Subcutaneous preadipocyte (primary cell): ENCODE data around the gene PKIG. TPM values are rescaled to one million over a fixed set of nuclear protein-coding genes. Genes with fewer than 3 reads are reported as not detected.

Experiments used
- total RNA-seq: library from RNA; depleted of rRNA; stranded (reverse); fragments of >200 nt; gene quantifications from 2 replicates; pipeline ENCODE4 v1.2.3, GENCODE V29; 2012

PKIG gene
- 40.1 and 139 TPM in 2 replicates for total RNA-seq

DNA sequence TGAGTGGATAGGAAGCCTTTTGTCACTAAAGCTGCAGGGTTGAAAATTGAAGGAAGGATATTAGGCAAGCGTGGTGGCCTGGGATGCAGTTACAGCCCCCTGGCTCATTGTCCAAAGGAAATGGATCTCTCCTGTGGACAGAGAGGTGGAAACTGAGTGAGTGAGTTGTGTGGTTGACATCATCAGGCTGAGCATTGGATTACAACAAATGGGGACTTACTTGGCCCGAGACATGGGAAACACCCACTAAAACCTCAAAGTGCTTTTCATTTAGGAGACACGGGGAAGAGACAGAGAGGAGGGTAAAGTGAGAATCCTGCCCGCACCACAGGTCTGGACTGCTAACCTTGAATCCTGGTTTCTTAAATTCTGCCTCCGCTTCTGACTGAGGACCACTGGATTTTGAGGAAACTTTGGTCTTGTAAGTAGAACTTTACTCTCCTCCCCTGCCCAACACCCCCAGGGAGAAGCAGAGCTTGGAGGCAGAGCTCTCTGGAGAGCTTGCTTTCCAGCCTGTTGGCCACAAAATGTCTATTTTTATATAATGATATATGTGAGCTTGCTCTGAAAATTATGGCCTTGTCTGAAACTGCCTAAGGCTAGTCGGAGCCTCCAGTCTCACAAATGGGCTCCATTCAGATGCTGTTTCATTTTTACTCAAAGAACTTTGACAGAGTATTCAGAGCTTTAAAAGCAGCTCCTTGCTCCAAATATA lies at the start of gene PKIG:
PKIG (plus strand) TSS at position 269 of the 715 bp plus-strand sequence. CDS start 31,978 bp downstream, outside the sequence.

DNA sequence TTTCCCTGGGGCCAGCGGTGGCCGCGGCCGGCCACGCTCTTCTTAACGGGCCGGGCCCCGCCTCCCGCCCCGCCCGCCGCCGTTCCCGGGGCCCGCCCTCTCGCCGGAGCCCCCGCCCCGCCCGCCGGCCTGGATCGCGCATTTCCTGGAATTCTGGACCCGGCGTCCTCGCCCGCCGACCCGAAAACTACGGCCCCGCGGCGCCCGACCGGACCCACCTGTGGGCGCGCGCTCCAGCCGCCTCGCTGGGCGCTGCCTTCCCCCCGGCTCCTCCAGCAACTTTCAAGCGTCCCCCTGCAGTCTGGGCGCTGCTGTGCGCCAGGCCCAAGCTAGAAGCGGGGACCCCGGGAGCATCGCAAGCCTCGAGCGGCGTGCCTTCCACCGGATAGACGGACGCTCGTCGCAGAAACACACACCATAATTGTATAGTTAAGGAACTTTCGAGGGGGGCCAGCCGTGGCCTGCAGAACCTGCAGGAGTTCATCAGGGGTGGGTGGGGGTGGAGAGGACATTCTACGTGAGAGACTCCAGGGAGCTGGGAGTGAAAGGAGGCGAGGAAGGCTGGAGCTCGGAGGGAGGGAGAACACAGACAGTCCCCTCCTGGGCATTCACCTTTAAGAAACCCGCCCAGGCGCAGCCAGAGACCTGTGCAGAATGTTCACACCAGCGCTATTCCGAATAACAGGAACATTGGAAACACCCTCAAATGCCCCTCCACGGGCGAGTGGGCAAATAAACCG lies 69.5 kb downstream of the PKIG start, which contains the start of gene ADA:
ADA (minus strand) TSS at position 16 of the 740 bp plus-strand sequence. CDS start 92 bp downstream, outside the sequence.

Other genes with a start within 250 kb of the PKIG start
- not detected in 2 replicates for gene R3HDML, start 245.5 kb upstream of the PKIG start, total RNA-seq
- not detected in 2 replicates for gene HNF4A, start 226.9 kb upstream of the PKIG start, total RNA-seq
- 21.7 and 28.3 TPM in 2 replicates for gene TTPAL, start 106.7 kb upstream of the PKIG start, total RNA-seq
- gene SERINC3, start 60.5 kb upstream of the PKIG start, total RNA-seq, result 116 and 119 TPM in 2 replicates
- 11.7 and 26.5 TPM in 2 replicates for gene ADA, start 69.1 kb downstream of the PKIG start, total RNA-seq
- gene CCN5, start 132.8 kb downstream of the PKIG start, total RNA-seq, result 6.1 and 129 TPM in 2 replicates
- 1.4 and 3.3 TPM in 2 replicates for gene KCNK15, start 163.3 kb downstream of the PKIG start, total RNA-seq
- gene RIMS4, start 228.0 kb downstream of the PKIG start, total RNA-seq, result not detected in 2 replicates